DOHH2 (cell line): ENCODE data around the gene LRRC52.

Source experiments
- CTCF ChIP-seq: fragments of 200-600 bp; sonication (generic); IDR thresholded peaks from one replicate; pipeline ENCODE4 v1.5.1; 2014; ENCODE audit warnings: antibody characterized with exemption, mild to moderate bottlenecking, low read depth, low read length; ENCODE audit not compliant: poor library complexity, severe bottlenecking
- EZH2phosphoT487 ChIP-seq: fragments of 200-600 bp; sonication (generic); IDR thresholded peaks from 2 replicates; pipeline ENCODE4 v1.6.1; 2017; ENCODE audit warnings: borderline replicate concordance, mild to moderate bottlenecking, antibody characterized with exemption, low read length, moderate library complexity, mixed read lengths

- TF ChIP-seq CTCF (no peak), EZH2phosphoT487 (no peak)
Measured at GRCh38 chr1:165564561-165564960, 20.8 kb downstream of the LRRC52 start.
